ENCODE results near the gene C1QA. TPM values are rescaled to one million over a fixed set of nuclear protein-coding genes. Genes with fewer than 3 reads are reported as not detected.

C1QA gene
- total RNA-seq, 1 experiment from 2014 or later: not detected

DNA sequence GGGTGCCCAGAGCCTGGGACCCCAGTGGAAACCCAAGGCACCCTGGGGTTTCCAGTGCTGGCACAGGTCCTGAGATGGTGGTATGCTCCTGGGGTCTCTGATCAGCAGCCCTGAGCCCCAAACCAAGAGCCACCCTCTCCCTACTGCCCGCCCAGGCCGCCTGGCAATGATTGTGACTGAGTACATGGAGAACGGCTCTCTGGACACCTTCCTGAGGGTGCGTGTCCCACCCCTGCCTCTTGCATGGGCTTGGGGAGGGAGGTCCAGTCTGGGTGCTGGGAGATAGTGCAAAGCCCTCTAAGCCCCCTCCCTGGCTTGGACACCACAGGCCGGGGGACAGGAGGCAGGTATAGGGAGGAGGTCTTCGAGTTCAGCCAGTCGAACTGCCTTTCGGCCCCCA is 38.4 kb upstream of the C1QA start:
- Histone ChIP-seq H3K27me3 (replicated peaks; ENCODE audit: insufficient read depth, low read depth, low read length, poor library complexity) (peaks cover 60% of the 10 kb centered on the region), H3K4me1 (ENCODE audit: insufficient read depth, low read length, poor library complexity, severe bottlenecking) (no peaks in the 10 kb centered on the region), H3K27ac (ENCODE audit: low read depth, low read length, poor library complexity, severe bottlenecking) (no peak overlapping the region), H3K9me3 (ENCODE audit: low read depth, low read length, poor library complexity, severe bottlenecking) (no peaks in the 10 kb centered on the region), H3K36me3 (ENCODE audit: insufficient read depth, low read length, poor library complexity, severe bottlenecking) (no peaks in the 10 kb centered on the region), H3K4me3 (ENCODE audit: low read depth, low read length, poor library complexity, severe bottlenecking) (no peak overlapping the region)
- no peak for TF ChIP-seq EZH2 (IDR thresholded peaks at IDR 0.05; ENCODE audit: borderline replicate concordance, low read depth, low read length, poor library complexity, severe bottlenecking)
- TF ChIP-seq, protein P1, sequence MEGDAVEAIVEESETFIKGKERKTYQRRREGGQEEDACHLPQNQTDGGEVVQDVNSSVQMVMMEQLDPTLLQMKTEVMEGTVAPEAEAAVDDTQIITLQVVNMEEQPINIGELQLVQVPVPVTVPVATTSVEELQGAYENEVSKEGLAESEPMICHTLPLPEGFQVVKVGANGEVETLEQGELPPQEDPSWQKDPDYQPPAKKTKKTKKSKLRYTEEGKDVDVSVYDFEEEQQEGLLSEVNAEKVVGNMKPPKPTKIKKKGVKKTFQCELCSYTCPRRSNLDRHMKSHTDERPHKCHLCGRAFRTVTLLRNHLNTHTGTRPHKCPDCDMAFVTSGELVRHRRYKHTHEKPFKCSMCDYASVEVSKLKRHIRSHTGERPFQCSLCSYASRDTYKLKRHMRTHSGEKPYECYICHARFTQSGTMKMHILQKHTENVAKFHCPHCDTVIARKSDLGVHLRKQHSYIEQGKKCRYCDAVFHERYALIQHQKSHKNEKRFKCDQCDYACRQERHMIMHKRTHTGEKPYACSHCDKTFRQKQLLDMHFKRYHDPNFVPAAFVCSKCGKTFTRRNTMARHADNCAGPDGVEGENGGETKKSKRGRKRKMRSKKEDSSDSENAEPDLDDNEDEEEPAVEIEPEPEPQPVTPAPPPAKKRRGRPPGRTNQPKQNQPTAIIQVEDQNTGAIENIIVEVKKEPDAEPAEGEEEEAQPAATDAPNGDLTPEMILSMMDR (conservative IDR thresholded peaks at IDR 0.05; ENCODE audit: low read depth, low read length): no peak
- POLR2A ChIA-PET (ENCODE audit: low non-redundant PET): no interaction called here
- intact Hi-C loops (cut with micrococcal nuclease; ENCODE audit: unreplicated experiment): no loop called here
- CTCF ChIA-PET: no interaction called here
- BruUV-seq (replicated peaks): no TSS peak
- no peak for DNase-seq (ENCODE audit: low spot score)

DNA sequence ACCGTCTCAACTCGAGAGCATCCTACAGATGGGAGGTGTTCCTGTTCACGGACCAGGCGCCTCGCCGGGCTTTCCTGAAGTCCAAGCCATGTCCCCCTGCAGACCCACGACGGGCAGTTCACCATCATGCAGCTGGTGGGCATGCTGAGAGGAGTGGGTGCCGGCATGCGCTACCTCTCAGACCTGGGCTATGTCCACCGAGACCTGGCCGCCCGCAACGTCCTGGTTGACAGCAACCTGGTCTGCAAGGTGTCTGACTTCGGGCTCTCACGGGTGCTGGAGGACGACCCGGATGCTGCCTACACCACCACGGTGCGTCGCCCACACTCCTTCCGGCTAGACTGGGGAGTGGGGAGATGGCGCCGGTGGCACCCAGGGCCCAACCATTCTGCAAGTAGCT is 37.7 kb upstream of the C1QA start:
- ChIA-PET CTCF (no interaction called here), POLR2A (ENCODE audit: low non-redundant PET) (no interaction called here)
- Histone ChIP-seq H3K36me3 (ENCODE audit: insufficient read depth, low read length, poor library complexity, severe bottlenecking) (no peaks in the 10 kb centered on the region), H3K4me1 (ENCODE audit: insufficient read depth, low read length, poor library complexity, severe bottlenecking) (no peaks in the 10 kb centered on the region), H3K4me3 (ENCODE audit: low read depth, low read length, poor library complexity, severe bottlenecking) (no peak overlapping the region), H3K27me3 (replicated peaks; ENCODE audit: insufficient read depth, low read depth, low read length, poor library complexity) (peaks cover 61% of the 10 kb centered on the region), H3K9me3 (ENCODE audit: low read depth, low read length, poor library complexity, severe bottlenecking) (no peaks in the 10 kb centered on the region), H3K27ac (ENCODE audit: low read depth, low read length, poor library complexity, severe bottlenecking) (no peak overlapping the region)
- TF ChIP-seq, protein P1 (conservative IDR thresholded peaks at IDR 0.05; ENCODE audit: low read depth, low read length): no peak
- no peak for TF ChIP-seq EZH2 (IDR thresholded peaks at IDR 0.05; ENCODE audit: borderline replicate concordance, low read depth, low read length, poor library complexity, severe bottlenecking)
- no TSS peak for BruUV-seq (replicated peaks)
- intact Hi-C loops (cut with micrococcal nuclease; ENCODE audit: unreplicated experiment): no loop called here
- DNase-seq (ENCODE audit: low spot score): no peak

DNA sequence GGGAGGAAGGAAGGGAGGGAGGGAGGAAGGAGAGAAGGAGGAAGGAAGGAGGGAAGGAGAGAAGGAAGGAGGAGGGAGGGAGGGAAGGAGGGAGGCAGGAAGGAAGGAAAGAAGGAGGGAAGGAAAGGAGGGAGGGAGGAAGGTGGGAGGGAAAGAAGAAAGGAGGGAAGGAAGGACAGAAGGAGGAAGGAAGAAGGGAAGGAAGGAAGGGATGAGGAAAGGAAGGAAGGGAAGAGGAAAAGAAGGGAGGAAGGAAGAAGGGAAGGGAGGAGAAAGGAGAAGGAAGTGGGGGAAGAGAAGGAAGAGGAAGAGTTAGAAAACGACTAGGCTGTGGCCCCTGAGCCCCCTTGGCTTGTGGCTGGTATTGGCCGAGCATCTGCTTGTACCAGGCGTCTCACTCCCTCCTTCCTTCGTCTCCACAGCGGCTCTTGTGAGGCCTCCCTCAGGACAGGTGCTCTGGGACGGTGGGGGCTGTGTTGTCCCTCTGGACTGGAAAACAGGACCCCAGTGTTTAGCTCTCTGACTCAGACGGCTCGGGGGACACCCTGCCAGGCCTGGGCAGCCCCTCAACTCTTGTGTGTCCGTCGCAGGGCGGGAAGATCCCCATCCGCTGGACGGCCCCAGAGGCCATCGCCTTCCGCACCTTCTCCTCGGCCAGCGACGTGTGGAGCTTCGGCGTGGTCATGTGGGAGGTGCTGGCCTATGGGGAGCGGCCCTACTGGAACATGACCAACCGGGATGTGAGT is 36.2 kb upstream of the C1QA start:
- TF ChIP-seq EZH2 (IDR thresholded peaks at IDR 0.05; ENCODE audit: borderline replicate concordance, low read depth, low read length, poor library complexity, severe bottlenecking): no peak
- TF ChIP-seq, protein P1 (conservative IDR thresholded peaks at IDR 0.05; ENCODE audit: low read depth, low read length): no peak
- DNase-seq (ENCODE audit: low spot score): no peak
- H3K9me3 ChIP-seq (ENCODE audit: low read depth, low read length, poor library complexity, severe bottlenecking): no peaks in the 10 kb centered on the region
- ChIA-PET CTCF (no interaction called here), POLR2A (ENCODE audit: low non-redundant PET) (no interaction called here)
- H3K4me1 ChIP-seq (ENCODE audit: insufficient read depth, low read length, poor library complexity, severe bottlenecking): no peaks in the 10 kb centered on the region
- BruUV-seq (replicated peaks): no TSS peak
- intact Hi-C loops (cut with micrococcal nuclease; ENCODE audit: unreplicated experiment): no loop called here
- H3K4me3 ChIP-seq (ENCODE audit: low read depth, low read length, poor library complexity, severe bottlenecking): no peak overlapping the region
- H3K27ac ChIP-seq (ENCODE audit: low read depth, low read length, poor library complexity, severe bottlenecking): no peak overlapping the region
- H3K36me3 ChIP-seq (ENCODE audit: insufficient read depth, low read length, poor library complexity, severe bottlenecking): no peaks in the 10 kb centered on the region
- peaks cover 67% of the 10 kb centered on the region for H3K27me3 ChIP-seq (replicated peaks; ENCODE audit: insufficient read depth, low read depth, low read length, poor library complexity)

Data from A673 (cell line).